Activated T-cell treated with anti-CD3 and anti-CD28 coated beads, Interleukin-2, amount 50 U/mL, for 48 hours (primary cell): ENCODE results near the gene DIAPH2.
"Not testable (repeated sequence)": the region's sequence is repeated elsewhere in the genome, so short reads cannot be mapped to it uniquely, and the experiment has no call there.

ENCODE experiments used
- DNase-seq, 2 experiments: peaks; one replicate each; pipeline ENCODE4 v3.0.0-alpha.2; 2020

The DIAPH2 gene

GRCh38 chrX:96684339-96685209 is at the start of gene DIAPH2:
DIAPH2 (plus strand) TSS chrX:96684842.
- peak; percentile 77 to 80 for DNase-seq

GRCh38 chrX:96650023-96650422 is 34.6 kb upstream of the DIAPH2 start:
- DNase-seq, result no peak

GRCh38 chrX:96655947-96656623 is 28.6 kb upstream of the DIAPH2 start:
- no peak for DNase-seq

- no peak for DNase-seq
Measured at GRCh38 chrX:96682516-96682915, 2.1 kb upstream of the DIAPH2 start.

- no peak for DNase-seq
Measured at GRCh38 chrX:96683997-96684338, 674 bp upstream of the DIAPH2 start.

- peak; percentile 64 to 69 for DNase-seq
Measured at GRCh38 chrX:96685210-96686099, 813 bp downstream of the DIAPH2 start.

GRCh38 chrX:96687776-96688175 is 3.1 kb downstream of the DIAPH2 start:
- no peak for DNase-seq

GRCh38 chrX:96688789-96689188 is 4.1 kb downstream of the DIAPH2 start:
- DNase-seq, result no peak

GRCh38 chrX:96689991-96690390 is 5.3 kb downstream of the DIAPH2 start:
- DNase-seq, result no peak

GRCh38 chrX:96692454-96692853 is 7.8 kb downstream of the DIAPH2 start:
- no peak for DNase-seq

- no peak for DNase-seq
Measured at GRCh38 chrX:96692890-96693289, 8.2 kb downstream of the DIAPH2 start.

- DNase-seq, result no peak
Measured at GRCh38 chrX:96693407-96693806, 8.8 kb downstream of the DIAPH2 start.

- DNase-seq, result no peak
Measured at GRCh38 chrX:96696462-96696861, 11.8 kb downstream of the DIAPH2 start.

GRCh38 chrX:96700625-96701024 is 16.0 kb downstream of the DIAPH2 start:
- no peak for DNase-seq

- DNase-seq, result no peak
Measured at GRCh38 chrX:96703379-96703778, 18.7 kb downstream of the DIAPH2 start.

- DNase-seq, result no peak
Measured at GRCh38 chrX:96703816-96704215, 19.2 kb downstream of the DIAPH2 start.

- DNase-seq, result no peak
Measured at GRCh38 chrX:96704629-96705028, 20.0 kb downstream of the DIAPH2 start.

GRCh38 chrX:96705905-96706304 is 21.3 kb downstream of the DIAPH2 start:
- no peak for DNase-seq

- no peak for DNase-seq
Measured at GRCh38 chrX:96707804-96708203, 23.2 kb downstream of the DIAPH2 start.

GRCh38 chrX:96710031-96710430 is 25.4 kb downstream of the DIAPH2 start:
- DNase-seq, result no peak

- DNase-seq, result no peak
Measured at GRCh38 chrX:96713303-96713702, 28.7 kb downstream of the DIAPH2 start.

- not testable (repeated sequence) for DNase-seq
Measured at GRCh38 chrX:96714393-96714792, 29.8 kb downstream of the DIAPH2 start.

GRCh38 chrX:96715481-96715880 is 30.8 kb downstream of the DIAPH2 start:
- no peak for DNase-seq
